ENCODE results near the gene CXCR1. TPM values are rescaled to one million over a fixed set of nuclear protein-coding genes. Genes with fewer than 3 reads are reported as not detected.
A peak's percentile ranks its signal among the peaks of the same experiment; 100 is the strongest.

CXCR1 gene
- total RNA-seq (not detected), polyA plus RNA-seq (not detected)

DNA sequence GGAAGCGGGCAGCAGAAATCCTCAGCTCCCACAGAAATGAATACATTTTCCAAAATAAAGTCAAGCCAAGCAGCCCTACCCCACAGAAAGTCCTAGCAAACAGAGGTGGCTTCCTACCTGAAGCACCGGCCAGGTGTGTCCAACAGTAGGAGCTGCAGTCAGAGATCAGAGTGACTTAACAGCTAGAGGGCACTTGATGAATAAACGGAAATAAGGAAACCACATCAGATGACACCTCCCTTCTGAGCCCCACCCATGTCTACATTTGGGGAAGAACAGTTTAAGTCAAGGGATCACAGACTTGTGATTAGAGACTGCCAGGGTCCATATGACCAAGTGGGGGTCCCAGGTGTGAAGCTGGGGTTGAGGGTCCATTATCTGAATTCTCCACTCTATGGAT is at the start of gene CXCR1:
Gene CXCR1 (minus strand): TSS at position 172 of the 400 bp plus-strand sequence. CDS start 1,751 bp downstream, outside the sequence.
- no peak within 1 kb of the TSS for H3K4me3 ChIP-seq (ENCODE audit: low read length in 2 of 2)
- H3K27me3 Mint-ChIP-seq, result peaks cover 2 to 8% of the 10 kb centered on the region in 2 donors
- intact Hi-C loops (cut with micrococcal nuclease), result loop anchor here (5.0 kb wide), 1 partner anchor 681 kb away; no protein-coding TSS in a partner anchor
- peak within 1 kb of the TSS in 7 of 8 donors; percentile 55 to 86 (median 66) for H3K4me3 Mint-ChIP-seq
- peaks cover 19 to 41% (median 30%) of the 10 kb centered on the region in 4 donors for H3K4me1 Mint-ChIP-seq
- H3K36me3 Mint-ChIP-seq, result peaks cover 0 to 5% of the 10 kb centered on the region in 2 donors
- ChIA-PET POLR2A (ENCODE audit: partially characterized antibody) (interaction anchor here (1.3 to 1.7 kb wide), 2 partner anchors 27 to 103 kb away, joined by 4 to 6 read pairs; partner anchors contain the start of genes AAMP and PNKD), CTCF (ENCODE audit: partially characterized antibody) (interaction anchor here (1.0 to 2.0 kb wide), 8 partner anchors 9 to 91 kb away, joined by 3 to 6 read pairs (median 4); no protein-coding TSS in a partner anchor)
- no peaks in the 10 kb centered on the region for H3K36me3 ChIP-seq (ENCODE audit: insufficient read depth, low read length)
- H3K27me3 ChIP-seq (ENCODE audit: insufficient read depth, low read length), result no peaks in the 10 kb centered on the region
- H3K27ac Mint-ChIP-seq, result peak within 1 kb of the TSS in 6 of 7 donors; percentile 25 to 89 (median 54)
- H3K9me3 ChIP-seq (ENCODE audit: control insufficient read depth in 1 of 2, low read length in 2 of 2), result no peaks in the 10 kb centered on the region
- no peak within 1 kb of the TSS for H3K27ac ChIP-seq (ENCODE audit: low read depth, low read length)
- peak; percentile 56 to 67 (median 64) for DNase-seq
- H3K9me3 Mint-ChIP-seq, result peaks cover 0 to 2% (median 0%) of the 10 kb centered on the region in 8 donors
- H3K4me1 ChIP-seq (ENCODE audit: insufficient read depth, low read length), result peaks cover 30% of the 10 kb centered on the region

DNA sequence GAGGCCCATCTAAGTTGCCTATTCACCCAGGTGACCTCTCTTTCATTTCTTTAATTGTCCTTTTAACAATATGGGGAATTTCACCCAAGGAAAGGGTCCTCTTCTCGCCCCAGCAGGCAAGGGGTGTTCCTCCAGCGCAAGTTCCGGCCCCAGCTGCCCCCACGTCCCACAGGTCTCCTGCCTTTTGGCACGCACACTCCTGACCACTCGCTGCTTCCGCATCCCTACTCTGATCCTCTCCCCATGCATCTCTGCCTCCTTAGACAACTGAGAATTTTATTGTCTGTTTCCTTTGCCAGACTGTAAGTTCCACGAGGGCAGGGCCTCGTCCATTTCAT is 49.5 kb upstream of the CXCR1 start:
- peaks cover 6% of the 10 kb centered on the region for H3K36me3 ChIP-seq (ENCODE audit: insufficient read depth, low read length)
- no peaks in the 10 kb centered on the region for H3K27me3 ChIP-seq (ENCODE audit: insufficient read depth, low read length)
- peaks cover 34% of the 10 kb centered on the region for H3K4me1 ChIP-seq (ENCODE audit: insufficient read depth, low read length)
- peak in 1 of 5 donors; percentile 47 for DNase-seq
- H3K27ac ChIP-seq (ENCODE audit: low read depth, low read length), result peak overlapping the region; percentile 93
- no peaks in the 10 kb centered on the region for H3K9me3 ChIP-seq (ENCODE audit: control insufficient read depth in 1 of 2, low read length in 2 of 2)
- H3K4me1 Mint-ChIP-seq, result peaks cover 24 to 47% (median 33%) of the 10 kb centered on the region in 4 donors
- ChIA-PET CTCF (ENCODE audit: partially characterized antibody) (interaction anchor here (0.9 to 8.4 kb wide), 6 partner anchors 13 to 57 kb away, joined by 3 to 67 read pairs (median 6); partner anchors contain the start of genes AAMP and PNKD), POLR2A (ENCODE audit: partially characterized antibody) (interaction anchor here (0.7 to 7.0 kb wide), 12 partner anchors 9 to 991 kb away, joined by 3 to 144 read pairs (median 5); partner anchors contain the start of genes AAMP, PNKD and ZFAND2B)
- peaks cover 18 to 34% of the 10 kb centered on the region in 2 donors for H3K36me3 Mint-ChIP-seq
- H3K27me3 Mint-ChIP-seq, result no peaks in the 10 kb centered on the region
- no peaks in the 10 kb centered on the region for H3K9me3 Mint-ChIP-seq
- peak overlapping the region; percentile 89 to 98 (median 96) for H3K4me3 Mint-ChIP-seq
- peak overlapping the region; percentile 93 to 99 (median 97) for H3K27ac Mint-ChIP-seq
- H3K4me3 ChIP-seq (ENCODE audit: low read length in 2 of 2), result peak overlapping the region; percentile 76 to 85
- intact Hi-C loops (cut with micrococcal nuclease), result loop anchor here (2.0 kb wide), 2 partner anchors 182 to 352 kb away; partner anchors contain the start of genes CNOT9, CTDSP1 and USP37

DNA sequence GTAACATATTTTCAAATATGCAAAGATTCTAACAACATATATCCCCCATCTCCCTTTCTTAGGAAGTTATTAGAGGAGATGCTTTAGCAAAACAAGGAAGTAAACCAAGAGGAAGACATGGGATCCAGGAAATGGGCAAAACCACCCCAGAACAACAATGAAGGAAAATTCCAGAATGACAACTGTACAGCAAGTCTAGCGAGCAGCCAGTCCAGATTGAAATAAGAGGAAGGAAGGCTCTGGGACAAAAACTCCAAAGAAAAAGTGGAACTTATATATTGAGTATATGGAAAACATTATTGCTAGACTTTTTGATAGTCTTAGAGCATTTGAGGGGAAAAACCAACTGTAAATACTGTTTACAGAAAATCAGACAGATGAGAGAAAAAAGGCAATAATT is 47.4 kb upstream of the CXCR1 start:
- CTCF ChIA-PET (ENCODE audit: partially characterized antibody), result no interaction called here

DNA sequence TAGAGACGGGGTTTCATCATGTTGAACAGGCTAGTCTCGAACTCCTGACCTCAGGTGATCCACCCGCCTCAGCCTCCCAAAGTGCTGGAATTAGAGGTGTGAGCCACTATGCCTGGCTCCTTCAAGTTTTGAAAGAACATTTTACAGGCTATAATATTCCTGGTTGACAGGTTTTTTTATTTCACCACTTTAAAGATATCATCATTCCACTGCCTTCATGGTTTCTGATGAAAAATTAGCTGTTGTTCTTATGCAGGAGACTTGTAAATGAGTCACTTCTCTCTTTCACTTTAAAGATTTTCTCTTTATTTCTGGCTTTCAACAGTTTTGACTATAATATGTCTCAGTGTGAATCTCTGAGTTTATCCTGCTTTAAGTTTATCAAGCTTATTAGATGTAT is 42.3 kb upstream of the CXCR1 start:
- CTCF ChIA-PET (ENCODE audit: partially characterized antibody), result interaction anchor here (0.6 to 1.5 kb wide), 5 partner anchors 20 to 65 kb away, joined by 3 to 5 read pairs (median 3); no protein-coding TSS in a partner anchor

More for the DNA sequence above, 47.4 kb upstream of the CXCR1 start:
- no peaks in the 10 kb centered on the region for H3K9me3 ChIP-seq (ENCODE audit: control insufficient read depth in 1 of 2, low read length in 2 of 2)
- POLR2A ChIA-PET (ENCODE audit: partially characterized antibody), result no interaction called here
- intact Hi-C loops (cut with micrococcal nuclease), result no loop called here
- peaks cover 10 to 18% of the 10 kb centered on the region in 2 donors for H3K36me3 Mint-ChIP-seq
- H3K4me1 ChIP-seq (ENCODE audit: insufficient read depth, low read length), result peaks cover 12% of the 10 kb centered on the region
- no peaks in the 10 kb centered on the region for H3K27me3 Mint-ChIP-seq
- H3K36me3 ChIP-seq (ENCODE audit: insufficient read depth, low read length), result no peaks in the 10 kb centered on the region
- H3K9me3 Mint-ChIP-seq, result peaks cover 2 to 8% (median 6%) of the 10 kb centered on the region in 8 donors
- peak overlapping the region in 2 of 7 donors; percentile 25 to 40 for H3K27ac Mint-ChIP-seq
- H3K27ac ChIP-seq (ENCODE audit: low read depth, low read length), result no peak overlapping the region
- peaks cover 8 to 26% (median 14%) of the 10 kb centered on the region in 4 donors for H3K4me1 Mint-ChIP-seq
- no peaks in the 10 kb centered on the region for H3K27me3 ChIP-seq (ENCODE audit: insufficient read depth, low read length)
- no peak for DNase-seq
- H3K4me3 ChIP-seq (ENCODE audit: low read length in 2 of 2), result no peak overlapping the region
- no peak overlapping the region for H3K4me3 Mint-ChIP-seq

DNA sequence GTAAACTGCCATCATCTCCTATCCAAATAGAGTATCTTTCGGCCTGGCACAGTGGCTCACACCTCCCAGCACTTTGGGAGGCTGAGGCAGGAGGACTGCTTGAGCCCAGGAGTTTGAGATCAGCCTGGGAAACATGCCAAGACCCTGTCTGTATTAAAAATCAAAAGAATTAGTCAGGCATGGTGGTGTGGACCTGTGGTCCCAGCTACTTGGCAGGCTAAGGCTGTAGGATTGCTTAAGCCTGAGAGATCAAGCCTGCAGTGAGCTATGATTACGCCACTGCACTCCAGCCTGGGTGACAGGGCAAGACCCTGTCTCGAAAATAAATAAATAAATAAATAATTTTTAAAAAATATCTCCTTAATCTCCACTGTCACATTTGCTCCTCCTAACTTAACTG is 35.5 kb upstream of the CXCR1 start:
- ChIA-PET CTCF (ENCODE audit: partially characterized antibody) (no interaction called here), POLR2A (ENCODE audit: partially characterized antibody) (interaction anchor here (0.6 kb wide), 1 partner anchor 193 kb away, joined by 3 read pairs; no protein-coding TSS in a partner anchor)
- H3K36me3 Mint-ChIP-seq, result no peaks in the 10 kb centered on the region
- intact Hi-C loops (cut with micrococcal nuclease), result no loop called here
- peaks cover 0 to 2% (median 0%) of the 10 kb centered on the region in 4 donors for H3K4me1 Mint-ChIP-seq
- H3K27me3 Mint-ChIP-seq, result peaks cover 5% of the 10 kb centered on the region in 2 donors
- Histone ChIP-seq H3K4me1 (ENCODE audit: insufficient read depth, low read length) (no peaks in the 10 kb centered on the region), H3K4me3 (ENCODE audit: low read length in 2 of 2) (no peak overlapping the region), H3K27me3 (ENCODE audit: insufficient read depth, low read length) (no peaks in the 10 kb centered on the region), H3K9me3 (ENCODE audit: control insufficient read depth in 1 of 2, low read length in 2 of 2) (no peaks in the 10 kb centered on the region), H3K36me3 (ENCODE audit: insufficient read depth, low read length) (no peaks in the 10 kb centered on the region), H3K27ac (ENCODE audit: low read depth, low read length) (no peak overlapping the region)
- peaks cover 0 to 1% (median 0%) of the 10 kb centered on the region in 8 donors for H3K9me3 Mint-ChIP-seq
- H3K4me3 Mint-ChIP-seq, result no peak overlapping the region
- H3K27ac Mint-ChIP-seq, result peak overlapping the region in 1 of 7 donors; percentile 45
- no peak for DNase-seq

More for the DNA sequence above, 42.3 kb upstream of the CXCR1 start:
- H3K27me3 Mint-ChIP-seq, result no peaks in the 10 kb centered on the region
- Histone ChIP-seq H3K4me3 (ENCODE audit: low read length in 2 of 2) (no peak overlapping the region), H3K27ac (ENCODE audit: low read depth, low read length) (no peak overlapping the region), H3K9me3 (ENCODE audit: control insufficient read depth in 1 of 2, low read length in 2 of 2) (no peaks in the 10 kb centered on the region), H3K36me3 (ENCODE audit: insufficient read depth, low read length) (no peaks in the 10 kb centered on the region), H3K4me1 (ENCODE audit: insufficient read depth, low read length) (no peaks in the 10 kb centered on the region), H3K27me3 (ENCODE audit: insufficient read depth, low read length) (no peaks in the 10 kb centered on the region)
- H3K36me3 Mint-ChIP-seq, result peaks cover 0 to 7% of the 10 kb centered on the region in 2 donors
- POLR2A ChIA-PET (ENCODE audit: partially characterized antibody), result interaction anchor here (1.0 to 1.3 kb wide), 4 partner anchors 20 to 61 kb away, joined by 3 to 6 read pairs (median 4); partner anchors contain the start of genes AAMP and PNKD
- H3K9me3 Mint-ChIP-seq, result peaks cover 2 to 9% (median 6%) of the 10 kb centered on the region in 8 donors
- H3K4me1 Mint-ChIP-seq, result no peaks in the 10 kb centered on the region
- no peak overlapping the region for H3K27ac Mint-ChIP-seq
- no peak for DNase-seq
- no peak overlapping the region for H3K4me3 Mint-ChIP-seq
- intact Hi-C loops (cut with micrococcal nuclease), result no loop called here

DNA sequence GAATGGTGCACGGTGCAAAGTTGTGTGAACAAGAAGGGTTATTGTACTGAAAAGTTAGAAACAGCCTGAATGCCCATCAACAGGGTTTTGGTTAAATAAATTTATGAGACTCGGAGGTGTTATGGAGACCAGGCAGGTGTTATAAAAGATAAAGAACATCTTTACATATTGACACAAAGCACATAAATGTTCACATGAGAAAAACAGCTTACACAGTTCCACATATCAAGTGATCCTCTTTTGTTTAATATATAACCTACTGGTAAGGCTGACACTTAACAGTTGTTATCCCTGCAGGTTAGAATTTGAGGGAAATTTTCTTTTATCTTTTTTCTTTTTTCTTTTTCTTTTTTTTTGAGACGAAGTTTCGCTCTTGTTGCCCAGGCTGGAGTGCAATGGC is 30.2 kb upstream of the CXCR1 start:
- Histone ChIP-seq H3K4me1 (ENCODE audit: insufficient read depth, low read length) (no peaks in the 10 kb centered on the region), H3K27ac (ENCODE audit: low read depth, low read length) (no peak overlapping the region), H3K27me3 (ENCODE audit: insufficient read depth, low read length) (no peaks in the 10 kb centered on the region), H3K36me3 (ENCODE audit: insufficient read depth, low read length) (no peaks in the 10 kb centered on the region), H3K9me3 (ENCODE audit: control insufficient read depth in 1 of 2, low read length in 2 of 2) (no peaks in the 10 kb centered on the region), H3K4me3 (ENCODE audit: low read length in 2 of 2) (no peak overlapping the region)
- peaks cover 5 to 7% of the 10 kb centered on the region in 2 donors for H3K27me3 Mint-ChIP-seq
- H3K27ac Mint-ChIP-seq, result no peak overlapping the region
- H3K36me3 Mint-ChIP-seq, result no peaks in the 10 kb centered on the region
- intact Hi-C loops (cut with micrococcal nuclease), result loop anchor here (10.0 kb wide), 1 partner anchor 278 kb away; no protein-coding TSS in a partner anchor
- CTCF ChIA-PET (ENCODE audit: partially characterized antibody), result no interaction called here
- DNase-seq, result no peak
- POLR2A ChIA-PET (ENCODE audit: partially characterized antibody), result no interaction called here
- H3K4me1 Mint-ChIP-seq, result peaks cover 0 to 2% (median 0%) of the 10 kb centered on the region in 4 donors
- no peak overlapping the region for H3K4me3 Mint-ChIP-seq
- H3K9me3 Mint-ChIP-seq, result peaks cover 0 to 1% (median 0%) of the 10 kb centered on the region in 8 donors

DNA sequence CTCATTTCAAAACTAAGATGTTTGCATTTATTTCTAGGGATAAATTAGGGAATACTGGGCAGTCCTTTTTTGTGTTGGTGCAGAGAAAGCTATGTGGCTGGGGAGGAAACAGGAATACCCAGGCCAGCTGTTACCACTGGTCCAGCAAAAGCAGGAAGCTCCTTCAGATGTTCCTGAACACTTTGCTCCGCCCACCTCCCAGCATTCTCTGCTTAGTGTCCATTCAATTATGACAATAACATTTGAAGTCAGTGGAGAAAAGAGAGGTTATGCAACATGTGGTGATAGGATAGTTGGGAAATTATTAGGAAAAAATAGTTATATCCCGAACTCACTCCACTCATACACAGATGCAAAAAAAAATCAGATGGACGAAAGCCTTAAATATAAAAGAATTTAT is 28.1 kb upstream of the CXCR1 start:
- CTCF ChIA-PET (ENCODE audit: partially characterized antibody), result interaction anchor here (1.0 to 1.4 kb wide), 2 partner anchors 8 to 62 kb away, joined by 3 read pairs; no protein-coding TSS in a partner anchor

More for the DNA sequence above, 28.1 kb upstream of the CXCR1 start:
- Mint-ChIP-seq H3K9me3 (peaks cover 0 to 1% (median 0%) of the 10 kb centered on the region in 8 donors), H3K27ac (no peak overlapping the region), H3K27me3 (peaks cover 5% of the 10 kb centered on the region in 2 donors), H3K4me1 (no peaks in the 10 kb centered on the region), H3K4me3 (no peak overlapping the region), H3K36me3 (no peaks in the 10 kb centered on the region)
- intact Hi-C loops (cut with micrococcal nuclease), result loop anchor here (10.0 kb wide), 1 partner anchor 280 kb away; no protein-coding TSS in a partner anchor
- H3K27me3 ChIP-seq (ENCODE audit: insufficient read depth, low read length), result no peaks in the 10 kb centered on the region
- H3K9me3 ChIP-seq (ENCODE audit: control insufficient read depth in 1 of 2, low read length in 2 of 2), result no peaks in the 10 kb centered on the region
- POLR2A ChIA-PET (ENCODE audit: partially characterized antibody), result no interaction called here
- no peak for DNase-seq
- no peak overlapping the region for H3K27ac ChIP-seq (ENCODE audit: low read depth, low read length)
- no peak overlapping the region for H3K4me3 ChIP-seq (ENCODE audit: low read length in 2 of 2)
- no peaks in the 10 kb centered on the region for H3K4me1 ChIP-seq (ENCODE audit: insufficient read depth, low read length)
- no peaks in the 10 kb centered on the region for H3K36me3 ChIP-seq (ENCODE audit: insufficient read depth, low read length)
